GM23338 (cell line): ENCODE results near the gene HES7. TPM values are rescaled to one million over a fixed set of nuclear protein-coding genes. Genes with fewer than 3 reads are reported as not detected.
A peak's percentile ranks its signal among the peaks of the same experiment; 100 is the strongest.

Experiments used
- ATAC-seq: fragments of 200-7000 bp; cut with Tn5 transposase; 3 replicates; pipeline ENCODE4 v1.9.1; 2020
- DNase-seq: peaks from one replicate; pipeline ENCODE4 v3.0.0-alpha.2; 2015; ENCODE audit warnings: low spot score
- H2AFZ ChIP-seq: fragments of 200-600 bp; sonication (generic); 2 replicates; pipeline ENCODE4 v1.8.0; 2016; ENCODE audit warnings: antibody characterized with exemption, mild to moderate bottlenecking, moderate library complexity
- H3F3A ChIP-seq: fragments of 200-600 bp; sonication (generic); replicated peaks from 2 replicates; pipeline ENCODE4 v1.8.0; 2017; ENCODE audit warnings: antibody characterized with exemption, mixed run types, low read depth
- H3K27ac ChIP-seq: fragments of 200-600 bp; sonication (generic); 2 replicates; pipeline ENCODE4 v1.6.1; 2016; ENCODE audit warnings: low read depth
- H3K27me3 ChIP-seq: fragments of 200-600 bp; sonication (generic); 2 replicates; pipeline ENCODE4 v1.8.0; 2016; ENCODE audit warnings: mild to moderate bottlenecking, mixed run types, moderate library complexity; ENCODE audit not compliant: insufficient read depth
- H3K36me3 ChIP-seq: fragments of 200-600 bp; sonication (generic); 2 replicates; pipeline ENCODE4 v1.8.0; 2016; ENCODE audit warnings: mild to moderate bottlenecking; ENCODE audit not compliant: insufficient read depth
- H3K4me1 ChIP-seq: fragments of 200-600 bp; sonication (generic); 2 replicates; pipeline ENCODE4 v1.8.0; 2016; ENCODE audit warnings: mild to moderate bottlenecking, moderate library complexity; ENCODE audit not compliant: insufficient read depth
- H3K4me2 ChIP-seq: fragments of 200-600 bp; sonication (generic); 2 replicates; pipeline ENCODE4 v1.7.1; 2017; ENCODE audit warnings: mixed run types
- H3K4me3 ChIP-seq: fragments of 200-600 bp; sonication (generic); 2 replicates; pipeline ENCODE4 v1.6.1; 2016; ENCODE audit warnings: mixed run types
- H3K79me2 ChIP-seq: fragments of 200-600 bp; sonication (generic); replicated peaks from 2 replicates; pipeline ENCODE4 v1.8.0; 2017; ENCODE audit warnings: mild to moderate bottlenecking; ENCODE audit not compliant: insufficient read depth
- H3K9me2 ChIP-seq: fragments of 200-600 bp; sonication (generic); 2 replicates; pipeline ENCODE4 v1.8.0; 2017; ENCODE audit not compliant: insufficient read depth
- H4K20me1 ChIP-seq: fragments of 200-600 bp; sonication (generic); replicated peaks from 2 replicates; pipeline ENCODE4 v1.8.0; 2017; ENCODE audit warnings: mild to moderate bottlenecking; ENCODE audit not compliant: insufficient read depth
- H3K27ac Mint-ChIP-seq: 2 replicates; pipeline ENCODE4 v1.8.0; 2020; ENCODE audit warnings: inconsistent platforms, mild to moderate bottlenecking, moderate library complexity, mixed read lengths
- H3K27me3 Mint-ChIP-seq: 3 replicates; pipeline ENCODE4 v1.8.0; 2022; ENCODE audit warnings: low read depth, mild to moderate bottlenecking, moderate library complexity, mixed read lengths, inconsistent platforms; ENCODE audit not compliant: insufficient read depth, poor library complexity
- H3K36me3 Mint-ChIP-seq: 3 replicates; pipeline ENCODE4 v1.8.0; 2021; ENCODE audit warnings: low read depth, mild to moderate bottlenecking, inconsistent platforms, moderate library complexity, mixed read lengths
- H3K4me1 Mint-ChIP-seq: 3 replicates; pipeline ENCODE4 v1.8.0; 2020; ENCODE audit warnings: mild to moderate bottlenecking, inconsistent platforms, mixed read lengths
- H3K4me3 Mint-ChIP-seq: 3 replicates; pipeline ENCODE4 v1.8.0; 2021; ENCODE audit warnings: moderate library complexity, mild to moderate bottlenecking, inconsistent platforms, mixed read lengths
- H3K9me3 Mint-ChIP-seq: 3 replicates; pipeline ENCODE4 v1.8.0; 2020; ENCODE audit warnings: moderate library complexity, mild to moderate bottlenecking, inconsistent platforms, mixed read lengths
- CREB1 ChIP-seq: fragments of 250-450 bp; sonication (Bioruptor Pico); IDR thresholded peaks from 2 replicates; pipeline ENCODE4 v1.5.0; 2020; ENCODE audit warnings: low read depth, mild to moderate bottlenecking, moderate library complexity
- EZH2 ChIP-seq: fragments of 200-600 bp; sonication (generic); IDR thresholded peaks from one replicate; pipeline ENCODE4 v1.8.0; 2017; ENCODE audit warnings: antibody characterized with exemption, mild to moderate bottlenecking, low read depth; ENCODE audit not compliant: unreplicated experiment
- JUNB ChIP-seq: IDR thresholded peaks from one replicate; pipeline ENCODE4 v1.6.1; 2016; ENCODE audit warnings: antibody characterized with exemption; ENCODE audit not compliant: unreplicated experiment
- STAT1 ChIP-seq: IDR thresholded peaks from one replicate; pipeline ENCODE4 v1.6.1; 2016; ENCODE audit warnings: antibody characterized with exemption; ENCODE audit not compliant: unreplicated experiment
- ZNF114 ChIP-seq: fragments of 250-450 bp; sonication (Bioruptor Pico); IDR thresholded peaks from 2 replicates; pipeline ENCODE4 v1.5.0; 2020; ENCODE audit warnings: mild to moderate bottlenecking, moderate library complexity
- ZNF331 ChIP-seq: fragments of 250-450 bp; sonication (Bioruptor Pico); IDR thresholded peaks from 2 replicates; pipeline ENCODE4 v1.5.0; 2020; ENCODE audit warnings: low read depth, mild to moderate bottlenecking, moderate library complexity
- polyA plus RNA-seq: library from polyadenylated mRNA; unstranded; fragments of >200 nt; fragmentation: Nextera tagmentation; extraction: Ambion mirVana; gene quantifications from 2 replicates; pipeline ENCODE4 v1.2.1, GENCODE V29; 2016
- total RNA-seq: library from RNA; depleted of rRNA; stranded (reverse); fragments of >200 nt; shearing (Covaris generic); gene quantifications from 2 replicates; pipeline ENCODE4 v1.2.3, GENCODE V29; 2014
- TF ChIP-seq, protein P1 (sequence below): IDR thresholded peaks from one replicate; pipeline ENCODE4 v1.6.1; 2018; ENCODE audit warnings: antibody characterized with exemption; ENCODE audit not compliant: unreplicated experiment
- TF ChIP-seq, protein P2 (sequence below): fragments of 250-450 bp; sonication (Bioruptor Pico); IDR thresholded peaks from 2 replicates; pipeline ENCODE4 v1.5.0; 2020; ENCODE audit warnings: mild to moderate bottlenecking, moderate library complexity
- TF ChIP-seq, protein P3 (sequence below): IDR thresholded peaks from 2 replicates; pipeline ENCODE4 v1.6.1; 2016; ENCODE audit warnings: antibody characterized with exemption

HES7 gene
- total and polyA plus RNA-seq, 2 experiments from 2014 or later: 0.14 TPM; not detected in 1

DNA sequence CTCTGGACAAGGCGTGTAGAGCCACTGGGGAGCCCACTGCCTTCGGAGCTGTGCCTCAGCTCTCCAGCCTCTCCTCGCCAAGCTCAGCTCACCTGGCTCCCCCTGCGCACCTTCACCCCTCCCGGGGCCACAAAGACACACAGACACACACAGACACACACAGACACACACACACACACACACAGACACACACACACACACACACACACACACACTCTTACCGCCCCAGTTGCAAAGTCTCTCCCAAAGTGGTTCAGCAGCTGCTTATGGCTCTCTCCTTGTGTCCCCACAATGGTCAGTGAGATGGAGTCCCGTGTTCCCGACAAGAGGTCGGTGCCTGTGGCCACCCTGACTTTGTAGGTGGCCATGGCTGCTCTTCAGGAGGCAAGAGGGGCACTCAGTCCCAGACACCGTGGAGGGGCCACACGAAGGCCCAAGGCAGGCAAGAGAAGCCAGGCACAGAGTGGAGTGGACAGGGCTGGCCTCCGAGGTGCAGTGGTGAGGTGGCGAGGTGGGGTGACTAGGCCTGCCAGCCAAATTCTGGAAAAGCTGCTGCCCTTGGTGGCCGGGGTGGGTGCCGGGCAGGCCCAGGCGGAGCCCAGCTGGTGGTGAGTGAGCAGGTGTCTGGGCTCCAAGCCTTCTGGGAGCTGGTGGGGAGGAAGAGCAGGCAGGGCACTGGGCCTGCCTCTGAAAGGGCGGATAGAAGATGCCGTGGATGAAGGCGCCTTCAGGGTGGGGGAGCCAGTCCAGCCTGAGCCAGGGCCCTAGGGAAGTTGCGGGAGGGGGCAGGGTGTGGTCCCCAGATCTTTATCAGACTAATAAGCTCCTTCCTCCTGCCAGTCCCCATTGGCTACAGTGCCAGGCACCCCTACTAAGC is 36.6 kb downstream of the HES7 start, which contains the start of gene ALOX12B:
Gene ALOX12B, minus strand, starts transcription at position 642 of the 877 bp plus-strand sequence. Its CDS starts 274 bp downstream, at position 368.
- H3K4me1 Mint-ChIP-seq: peaks cover 13% of the 10 kb centered on the region
- no peaks in the 10 kb centered on the region for H3F3A ChIP-seq
- ATAC-seq: peak; percentile 45
- H2AFZ ChIP-seq: peak within 1 kb of the TSS; percentile 38; the same call in 1 of the 2 replicates
- H3K27me3 Mint-ChIP-seq: peaks cover 21% of the 10 kb centered on the region
- H3K36me3 Mint-ChIP-seq: no peaks in the 10 kb centered on the region
- H3K79me2 ChIP-seq: no peaks in the 10 kb centered on the region
- no peak within 1 kb of the TSS for H3K27ac Mint-ChIP-seq
- no peaks in the 10 kb centered on the region for H3K9me3 Mint-ChIP-seq
- H3K27ac ChIP-seq: no peak within 1 kb of the TSS
- no peak within 1 kb of the TSS for H3K4me2 ChIP-seq
- H3K9me2 ChIP-seq: no peaks in the 10 kb centered on the region
- no peaks in the 10 kb centered on the region for H3K4me1 ChIP-seq
- H3K36me3 ChIP-seq: no peaks in the 10 kb centered on the region
- H3K27me3 ChIP-seq: peaks cover 14% of the 10 kb centered on the region; the same call in 1 of the 2 replicates
- DNase-seq: no peak
- no peak within 1 kb of the TSS for H3K4me3 Mint-ChIP-seq
- no peak for TF ChIP-seq CREB1 (CRISPR knock-in tag)
- TF ChIP-seq, protein P1, sequence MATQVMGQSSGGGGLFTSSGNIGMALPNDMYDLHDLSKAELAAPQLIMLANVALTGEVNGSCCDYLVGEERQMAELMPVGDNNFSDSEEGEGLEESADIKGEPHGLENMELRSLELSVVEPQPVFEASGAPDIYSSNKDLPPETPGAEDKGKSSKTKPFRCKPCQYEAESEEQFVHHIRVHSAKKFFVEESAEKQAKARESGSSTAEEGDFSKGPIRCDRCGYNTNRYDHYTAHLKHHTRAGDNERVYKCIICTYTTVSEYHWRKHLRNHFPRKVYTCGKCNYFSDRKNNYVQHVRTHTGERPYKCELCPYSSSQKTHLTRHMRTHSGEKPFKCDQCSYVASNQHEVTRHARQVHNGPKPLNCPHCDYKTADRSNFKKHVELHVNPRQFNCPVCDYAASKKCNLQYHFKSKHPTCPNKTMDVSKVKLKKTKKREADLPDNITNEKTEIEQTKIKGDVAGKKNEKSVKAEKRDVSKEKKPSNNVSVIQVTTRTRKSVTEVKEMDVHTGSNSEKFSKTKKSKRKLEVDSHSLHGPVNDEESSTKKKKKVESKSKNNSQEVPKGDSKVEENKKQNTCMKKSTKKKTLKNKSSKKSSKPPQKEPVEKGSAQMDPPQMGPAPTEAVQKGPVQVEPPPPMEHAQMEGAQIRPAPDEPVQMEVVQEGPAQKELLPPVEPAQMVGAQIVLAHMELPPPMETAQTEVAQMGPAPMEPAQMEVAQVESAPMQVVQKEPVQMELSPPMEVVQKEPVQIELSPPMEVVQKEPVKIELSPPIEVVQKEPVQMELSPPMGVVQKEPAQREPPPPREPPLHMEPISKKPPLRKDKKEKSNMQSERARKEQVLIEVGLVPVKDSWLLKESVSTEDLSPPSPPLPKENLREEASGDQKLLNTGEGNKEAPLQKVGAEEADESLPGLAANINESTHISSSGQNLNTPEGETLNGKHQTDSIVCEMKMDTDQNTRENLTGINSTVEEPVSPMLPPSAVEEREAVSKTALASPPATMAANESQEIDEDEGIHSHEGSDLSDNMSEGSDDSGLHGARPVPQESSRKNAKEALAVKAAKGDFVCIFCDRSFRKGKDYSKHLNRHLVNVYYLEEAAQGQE: no peak
- no peak within 1 kb of the TSS for H3K4me3 ChIP-seq
- H4K20me1 ChIP-seq: no peaks in the 10 kb centered on the region

DNA sequence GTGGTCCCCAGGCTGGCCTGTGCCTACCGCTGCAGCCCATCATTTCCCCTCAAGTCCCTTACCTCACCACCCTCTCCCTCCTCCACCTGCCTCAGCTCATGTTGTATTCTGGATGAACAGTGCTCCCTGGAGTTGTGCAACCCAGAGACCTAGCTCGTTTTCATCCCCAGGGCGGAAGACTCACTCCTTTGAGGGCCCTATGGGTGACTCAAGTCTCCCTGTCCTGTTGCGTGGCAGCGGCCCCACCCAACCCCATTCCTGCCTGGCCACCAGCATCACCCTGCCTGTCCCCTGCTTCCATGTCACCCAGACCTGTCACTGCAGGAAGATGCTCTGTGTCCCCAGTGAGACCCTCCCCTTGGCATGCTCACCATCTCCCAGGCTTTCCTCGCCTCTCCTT is 39.7 kb downstream of the HES7 start:
- Mint-ChIP-seq H3K4me1 (peaks cover 10% of the 10 kb centered on the region; the same call in 2 of the 3 replicates), H3K9me3 (no peaks in the 10 kb centered on the region; the same call in 2 of the 3 replicates), H3K4me3 (no peak overlapping the region), H3K27me3 (peaks cover 31% of the 10 kb centered on the region), H3K27ac (no peak overlapping the region), H3K36me3 (no peaks in the 10 kb centered on the region; the same call in 2 of the 3 replicates)
- DNase-seq (no peak), ATAC-seq (no peak)
- Histone ChIP-seq H3K9me2 (no peaks in the 10 kb centered on the region), H3K4me3 (no peak overlapping the region), H3K27me3 (peaks cover 41% of the 10 kb centered on the region), H3K4me1 (peaks cover 10% of the 10 kb centered on the region; the same call in 1 of the 2 replicates), H2AFZ (no peak overlapping the region), H4K20me1 (0 out of 2 replicates have a peak, but pooled peaks cover 5% of the 10 kb centered on the region), H3K79me2 (no peaks in the 10 kb centered on the region), H3K4me2 (no peak overlapping the region), H3K27ac (no peak overlapping the region), H3K36me3 (no peaks in the 10 kb centered on the region), H3F3A (no peaks in the 10 kb centered on the region)
- TF ChIP-seq STAT1: no peak
- TF ChIP-seq, protein P2, sequence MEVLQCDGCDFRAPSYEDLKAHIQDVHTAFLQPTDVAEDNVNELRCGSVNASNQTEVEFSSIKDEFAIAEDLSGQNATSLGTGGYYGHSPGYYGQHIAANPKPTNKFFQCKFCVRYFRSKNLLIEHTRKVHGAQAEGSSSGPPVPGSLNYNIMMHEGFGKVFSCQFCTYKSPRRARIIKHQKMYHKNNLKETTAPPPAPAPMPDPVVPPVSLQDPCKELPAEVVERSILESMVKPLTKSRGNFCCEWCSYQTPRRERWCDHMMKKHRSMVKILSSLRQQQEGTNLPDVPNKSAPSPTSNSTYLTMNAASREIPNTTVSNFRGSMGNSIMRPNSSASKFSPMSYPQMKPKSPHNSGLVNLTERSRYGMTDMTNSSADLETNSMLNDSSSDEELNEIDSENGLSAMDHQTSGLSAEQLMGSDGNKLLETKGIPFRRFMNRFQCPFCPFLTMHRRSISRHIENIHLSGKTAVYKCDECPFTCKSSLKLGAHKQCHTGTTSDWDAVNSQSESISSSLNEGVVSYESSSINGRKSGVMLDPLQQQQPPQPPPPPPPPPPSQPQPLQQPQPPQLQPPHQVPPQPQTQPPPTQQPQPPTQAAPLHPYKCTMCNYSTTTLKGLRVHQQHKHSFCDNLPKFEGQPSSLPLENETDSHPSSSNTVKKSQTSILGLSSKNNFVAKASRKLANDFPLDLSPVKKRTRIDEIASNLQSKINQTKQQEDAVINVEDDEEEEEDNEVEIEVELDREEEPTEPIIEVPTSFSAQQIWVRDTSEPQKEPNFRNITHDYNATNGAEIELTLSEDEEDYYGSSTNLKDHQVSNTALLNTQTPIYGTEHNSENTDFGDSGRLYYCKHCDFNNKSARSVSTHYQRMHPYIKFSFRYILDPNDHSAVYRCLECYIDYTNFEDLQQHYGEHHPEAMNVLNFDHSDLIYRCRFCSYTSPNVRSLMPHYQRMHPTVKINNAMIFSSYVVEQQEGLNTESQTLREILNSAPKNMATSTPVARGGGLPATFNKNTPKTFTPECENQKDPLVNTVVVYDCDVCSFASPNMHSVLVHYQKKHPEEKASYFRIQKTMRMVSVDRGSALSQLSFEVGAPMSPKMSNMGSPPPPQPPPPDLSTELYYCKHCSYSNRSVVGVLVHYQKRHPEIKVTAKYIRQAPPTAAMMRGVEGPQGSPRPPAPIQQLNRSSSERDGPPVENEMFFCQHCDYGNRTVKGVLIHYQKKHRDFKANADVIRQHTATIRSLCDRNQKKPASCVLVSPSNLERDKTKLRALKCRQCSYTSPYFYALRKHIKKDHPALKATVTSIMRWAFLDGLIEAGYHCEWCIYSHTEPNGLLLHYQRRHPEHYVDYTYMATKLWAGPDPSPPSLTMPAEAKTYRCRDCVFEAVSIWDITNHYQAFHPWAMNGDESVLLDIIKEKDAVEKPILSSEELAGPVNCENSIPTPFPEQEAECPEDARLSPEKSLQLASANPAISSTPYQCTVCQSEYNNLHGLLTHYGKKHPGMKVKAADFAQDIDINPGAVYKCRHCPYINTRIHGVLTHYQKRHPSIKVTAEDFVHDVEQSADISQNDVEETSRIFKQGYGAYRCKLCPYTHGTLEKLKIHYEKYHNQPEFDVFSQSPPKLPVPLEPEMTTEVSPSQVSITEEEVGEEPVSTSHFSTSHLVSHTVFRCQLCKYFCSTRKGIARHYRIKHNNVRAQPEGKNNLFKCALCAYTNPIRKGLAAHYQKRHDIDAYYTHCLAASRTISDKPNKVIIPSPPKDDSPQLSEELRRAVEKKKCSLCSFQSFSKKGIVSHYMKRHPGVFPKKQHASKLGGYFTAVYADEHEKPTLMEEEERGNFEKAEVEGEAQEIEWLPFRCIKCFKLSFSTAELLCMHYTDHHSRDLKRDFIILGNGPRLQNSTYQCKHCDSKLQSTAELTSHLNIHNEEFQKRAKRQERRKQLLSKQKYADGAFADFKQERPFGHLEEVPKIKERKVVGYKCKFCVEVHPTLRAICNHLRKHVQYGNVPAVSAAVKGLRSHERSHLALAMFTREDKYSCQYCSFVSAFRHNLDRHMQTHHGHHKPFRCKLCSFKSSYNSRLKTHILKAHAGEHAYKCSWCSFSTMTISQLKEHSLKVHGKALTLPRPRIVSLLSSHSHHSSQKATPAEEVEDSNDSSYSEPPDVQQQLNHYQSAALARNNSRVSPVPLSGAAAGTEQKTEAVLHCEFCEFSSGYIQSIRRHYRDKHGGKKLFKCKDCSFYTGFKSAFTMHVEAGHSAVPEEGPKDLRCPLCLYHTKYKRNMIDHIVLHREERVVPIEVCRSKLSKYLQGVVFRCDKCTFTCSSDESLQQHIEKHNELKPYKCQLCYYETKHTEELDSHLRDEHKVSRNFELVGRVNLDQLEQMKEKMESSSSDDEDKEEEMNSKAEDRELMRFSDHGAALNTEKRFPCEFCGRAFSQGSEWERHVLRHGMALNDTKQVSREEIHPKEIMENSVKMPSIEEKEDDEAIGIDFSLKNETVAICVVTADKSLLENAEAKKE (CRISPR knock-in tag): no peak
- TF ChIP-seq JUNB: no peak
- no peak for TF ChIP-seq CREB1 (CRISPR knock-in tag)
- TF ChIP-seq EZH2: no peak
- TF ChIP-seq, protein P3, sequence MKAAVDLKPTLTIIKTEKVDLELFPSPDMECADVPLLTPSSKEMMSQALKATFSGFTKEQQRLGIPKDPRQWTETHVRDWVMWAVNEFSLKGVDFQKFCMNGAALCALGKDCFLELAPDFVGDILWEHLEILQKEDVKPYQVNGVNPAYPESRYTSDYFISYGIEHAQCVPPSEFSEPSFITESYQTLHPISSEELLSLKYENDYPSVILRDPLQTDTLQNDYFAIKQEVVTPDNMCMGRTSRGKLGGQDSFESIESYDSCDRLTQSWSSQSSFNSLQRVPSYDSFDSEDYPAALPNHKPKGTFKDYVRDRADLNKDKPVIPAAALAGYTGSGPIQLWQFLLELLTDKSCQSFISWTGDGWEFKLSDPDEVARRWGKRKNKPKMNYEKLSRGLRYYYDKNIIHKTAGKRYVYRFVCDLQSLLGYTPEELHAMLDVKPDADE: no peak
- no peak for TF ChIP-seq ZNF114 (CRISPR knock-in tag)
- no peak for TF ChIP-seq ZNF331 (CRISPR knock-in tag)
